ENCODE data around the gene PSMB9.
"Not testable (repeated sequence)": the region's sequence is repeated elsewhere in the genome, so short reads cannot be mapped to it uniquely, and the experiment has no call there.

Gene PSMB9

GRCh38 chr6:32868257-32868788, 14.3 kb downstream of the PSMB9 start:
- TF ChIP-seq CTCF (IDR thresholded peaks at IDR 0.05; ENCODE audit: poor library complexity, severe bottlenecking), result peak; percentile 93
- no peak for DNase-seq (ENCODE audit: low spot score)
- Histone ChIP-seq H3K4me1 (ENCODE audit: insufficient read depth, poor library complexity, severe bottlenecking) (no peaks in the 10 kb centered on the region), H3K36me3 (ENCODE audit: low read depth) (no peaks in the 10 kb centered on the region), H3K4me3 (ENCODE audit: severe bottlenecking) (no peak overlapping the region), H3K9me3 (ENCODE audit: severe bottlenecking) (no peaks in the 10 kb centered on the region), H3K27me3 (ENCODE audit: insufficient read depth, poor library complexity, severe bottlenecking) (peaks cover 3% of the 10 kb centered on the region), H3K27ac (ENCODE audit: poor library complexity, severe bottlenecking) (no peak overlapping the region)
- peak; percentile 68 for ATAC-seq (ENCODE audit: low read depth)

- H3K27me3 ChIP-seq (ENCODE audit: insufficient read depth, poor library complexity, severe bottlenecking); H3K4me1 ChIP-seq (ENCODE audit: insufficient read depth, poor library complexity, severe bottlenecking); H3K36me3 ChIP-seq (ENCODE audit: low read depth); ATAC-seq (ENCODE audit: low read depth); H3K27ac ChIP-seq (ENCODE audit: poor library complexity, severe bottlenecking); H3K4me3 ChIP-seq (ENCODE audit: severe bottlenecking); DNase-seq (ENCODE audit: low spot score); H3K9me3 ChIP-seq (ENCODE audit: severe bottlenecking): not testable (repeated sequence)
Observed at GRCh38 chr6:32873947-32874346, 20.0 kb downstream of the PSMB9 start.

GRCh38 chr6:32876603-32877002, 22.6 kb downstream of the PSMB9 start:
- no peak for TF ChIP-seq CTCF (IDR thresholded peaks at IDR 0.05; ENCODE audit: poor library complexity, severe bottlenecking)
- H3K4me3 ChIP-seq (ENCODE audit: severe bottlenecking), result no peak overlapping the region
- DNase-seq (ENCODE audit: low spot score) (no peak), ATAC-seq (ENCODE audit: low read depth) (no peak)
- no peak overlapping the region for H3K27ac ChIP-seq (ENCODE audit: poor library complexity, severe bottlenecking)
- no peaks in the 10 kb centered on the region for H3K4me1 ChIP-seq (ENCODE audit: insufficient read depth, poor library complexity, severe bottlenecking)
- no peaks in the 10 kb centered on the region for H3K9me3 ChIP-seq (ENCODE audit: severe bottlenecking)
- H3K36me3 ChIP-seq (ENCODE audit: low read depth), result no peaks in the 10 kb centered on the region
- H3K27me3 ChIP-seq (ENCODE audit: insufficient read depth, poor library complexity, severe bottlenecking), result peaks cover 5% of the 10 kb centered on the region

GRCh38 chr6:32879691-32880090, 25.7 kb downstream of the PSMB9 start:
- no peak overlapping the region for H3K27ac ChIP-seq (ENCODE audit: poor library complexity, severe bottlenecking)
- peaks cover 2% of the 10 kb centered on the region for H3K27me3 ChIP-seq (ENCODE audit: insufficient read depth, poor library complexity, severe bottlenecking)
- ATAC-seq (ENCODE audit: low read depth) (no peak), DNase-seq (ENCODE audit: low spot score) (no peak)
- H3K4me1 ChIP-seq (ENCODE audit: insufficient read depth, poor library complexity, severe bottlenecking), result no peaks in the 10 kb centered on the region
- TF ChIP-seq CTCF (IDR thresholded peaks at IDR 0.05; ENCODE audit: poor library complexity, severe bottlenecking), result no peak
- H3K36me3 ChIP-seq (ENCODE audit: low read depth), result no peaks in the 10 kb centered on the region
- no peaks in the 10 kb centered on the region for H3K9me3 ChIP-seq (ENCODE audit: severe bottlenecking)
- H3K4me3 ChIP-seq (ENCODE audit: severe bottlenecking), result no peak overlapping the region

- ATAC-seq (ENCODE audit: low read depth); H3K4me1 ChIP-seq (ENCODE audit: insufficient read depth, poor library complexity, severe bottlenecking); H3K27me3 ChIP-seq (ENCODE audit: insufficient read depth, poor library complexity, severe bottlenecking); H3K9me3 ChIP-seq (ENCODE audit: severe bottlenecking); H3K27ac ChIP-seq (ENCODE audit: poor library complexity, severe bottlenecking); H3K36me3 ChIP-seq (ENCODE audit: low read depth); DNase-seq (ENCODE audit: low spot score); H3K4me3 ChIP-seq (ENCODE audit: severe bottlenecking): not testable (repeated sequence)
Observed at GRCh38 chr6:32880962-32881361, 27.0 kb downstream of the PSMB9 start.

- no peak for TF ChIP-seq CTCF (IDR thresholded peaks at IDR 0.05; ENCODE audit: poor library complexity, severe bottlenecking)
Observed at GRCh38 chr6:32882879-32883250, 28.9 kb downstream of the PSMB9 start.

More at GRCh38 chr6:32882879-32883250, 28.9 kb downstream of the PSMB9 start:
- DNase-seq (ENCODE audit: low spot score) (no peak), ATAC-seq (ENCODE audit: low read depth) (peak; percentile 67)
- Histone ChIP-seq H3K36me3 (ENCODE audit: low read depth) (no peaks in the 10 kb centered on the region), H3K9me3 (ENCODE audit: severe bottlenecking) (no peaks in the 10 kb centered on the region), H3K4me3 (ENCODE audit: severe bottlenecking) (no peak overlapping the region), H3K4me1 (ENCODE audit: insufficient read depth, poor library complexity, severe bottlenecking) (no peaks in the 10 kb centered on the region), H3K27me3 (ENCODE audit: insufficient read depth, poor library complexity, severe bottlenecking) (no peaks in the 10 kb centered on the region), H3K27ac (ENCODE audit: poor library complexity, severe bottlenecking) (no peak overlapping the region)

Data from RWPE2 (cell line).